Measurements from ENCODE around the gene PDHB.

Gene PDHB

GRCh38 chr3:58398669-58399333 is 34.8 kb downstream of the PDHB start:
- TF ChIP-seq, protein P1, sequence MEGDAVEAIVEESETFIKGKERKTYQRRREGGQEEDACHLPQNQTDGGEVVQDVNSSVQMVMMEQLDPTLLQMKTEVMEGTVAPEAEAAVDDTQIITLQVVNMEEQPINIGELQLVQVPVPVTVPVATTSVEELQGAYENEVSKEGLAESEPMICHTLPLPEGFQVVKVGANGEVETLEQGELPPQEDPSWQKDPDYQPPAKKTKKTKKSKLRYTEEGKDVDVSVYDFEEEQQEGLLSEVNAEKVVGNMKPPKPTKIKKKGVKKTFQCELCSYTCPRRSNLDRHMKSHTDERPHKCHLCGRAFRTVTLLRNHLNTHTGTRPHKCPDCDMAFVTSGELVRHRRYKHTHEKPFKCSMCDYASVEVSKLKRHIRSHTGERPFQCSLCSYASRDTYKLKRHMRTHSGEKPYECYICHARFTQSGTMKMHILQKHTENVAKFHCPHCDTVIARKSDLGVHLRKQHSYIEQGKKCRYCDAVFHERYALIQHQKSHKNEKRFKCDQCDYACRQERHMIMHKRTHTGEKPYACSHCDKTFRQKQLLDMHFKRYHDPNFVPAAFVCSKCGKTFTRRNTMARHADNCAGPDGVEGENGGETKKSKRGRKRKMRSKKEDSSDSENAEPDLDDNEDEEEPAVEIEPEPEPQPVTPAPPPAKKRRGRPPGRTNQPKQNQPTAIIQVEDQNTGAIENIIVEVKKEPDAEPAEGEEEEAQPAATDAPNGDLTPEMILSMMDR (IDR thresholded peaks at IDR 0.05): no peak
- H3K27ac ChIP-seq: no peak overlapping the region
- H3K36me3 ChIP-seq: peaks cover 98% of the 10 kb centered on the region
- H3K4me3 ChIP-seq (ENCODE audit: low read depth in 1 of 2, low read length in 1 of 2): no peak overlapping the region
- H3K4me1 ChIP-seq (ENCODE audit: control insufficient read depth in 1 of 2, insufficient read depth in 1 of 2, low read depth in 1 of 2, low read length in 1 of 2): no peaks in the 10 kb centered on the region
- H3K9me3 ChIP-seq: peaks cover 3% of the 10 kb centered on the region
- H3K27me3 ChIP-seq: no peaks in the 10 kb centered on the region

- Histone ChIP-seq H3K9me3 (peaks cover 3% of the 10 kb centered on the region), H3K36me3 (peaks cover 83% of the 10 kb centered on the region), H3K4me3 (ENCODE audit: low read depth in 1 of 2, low read length in 1 of 2) (no peak overlapping the region), H3K27me3 (no peaks in the 10 kb centered on the region), H3K4me1 (ENCODE audit: control insufficient read depth in 1 of 2, insufficient read depth in 1 of 2, low read depth in 1 of 2, low read length in 1 of 2) (peaks cover 0 to under 1% of the 10 kb centered on the region in 2 experiments), H3K27ac (peak overlapping the region; percentile 25)
- TF ChIP-seq, protein P1 (IDR thresholded peaks at IDR 0.05): no peak
Measured at GRCh38 chr3:58394339-58394738, 39.3 kb downstream of the PDHB start.

DNA sequence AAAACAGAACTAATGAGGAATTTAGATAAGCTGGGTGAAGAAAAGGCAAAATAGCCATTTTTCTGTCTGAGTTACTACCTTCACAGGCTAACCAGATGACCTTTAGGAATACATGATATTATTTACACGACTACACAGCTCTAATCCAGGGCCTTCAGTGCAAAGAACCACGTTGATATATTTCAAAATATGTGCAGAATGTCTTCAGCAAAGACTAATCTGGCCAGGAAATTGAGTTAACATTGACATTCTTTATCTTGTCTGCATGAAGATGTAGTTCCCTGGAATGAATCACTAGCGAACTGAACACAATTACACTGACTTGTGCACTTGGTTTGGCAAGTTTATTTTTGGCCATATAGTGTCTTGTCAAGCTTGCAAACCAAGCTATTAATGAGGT is 41.5 kb downstream of the PDHB start:
- no peaks in the 10 kb centered on the region for H3K27me3 ChIP-seq
- H3K4me1 ChIP-seq (ENCODE audit: control insufficient read depth in 1 of 2, insufficient read depth in 1 of 2, low read depth in 1 of 2, low read length in 1 of 2): peaks cover 8 to 11% of the 10 kb centered on the region in 2 experiments
- no peaks in the 10 kb centered on the region for H3K9me3 ChIP-seq
- TF ChIP-seq, protein P1 (IDR thresholded peaks at IDR 0.05): no peak
- no peak overlapping the region for H3K27ac ChIP-seq
- peaks cover 71% of the 10 kb centered on the region for H3K36me3 ChIP-seq
- H3K4me3 ChIP-seq (ENCODE audit: low read depth in 1 of 2, low read length in 1 of 2): no peak overlapping the region

DNA sequence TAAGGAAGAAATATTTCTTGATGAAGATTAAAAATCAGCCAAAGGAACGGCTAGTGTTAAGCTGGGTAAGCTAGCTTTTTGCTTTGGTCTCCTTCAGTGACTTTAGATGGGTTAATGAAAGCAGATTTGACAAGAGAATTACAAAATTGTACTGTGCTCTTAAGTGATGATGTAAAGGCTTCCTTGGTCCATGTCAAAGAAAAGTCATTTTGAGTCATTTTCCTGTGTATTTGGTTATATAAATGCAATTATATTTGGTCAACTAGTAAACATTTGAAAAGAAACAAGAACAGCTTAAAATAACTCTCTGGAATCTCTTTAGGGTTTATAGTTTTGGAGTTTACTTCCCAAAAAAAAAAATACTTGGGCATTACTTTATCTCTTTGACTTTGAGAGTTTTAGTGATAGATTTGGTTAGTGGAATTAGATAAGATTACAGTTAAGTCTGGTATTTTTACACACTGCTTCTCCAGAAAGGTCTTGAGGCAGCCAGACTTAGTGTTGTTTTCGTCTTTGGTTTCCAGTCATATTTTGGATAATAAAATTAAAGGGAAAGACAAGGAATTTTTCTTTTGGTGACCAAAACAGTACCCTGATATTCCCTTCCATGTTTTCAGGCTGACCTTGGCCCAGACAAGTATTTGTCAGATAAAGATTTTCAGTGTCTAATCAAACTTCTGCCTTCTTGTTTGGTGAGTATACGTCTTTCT is 42.3 kb downstream of the PDHB start:
- peaks cover 71% of the 10 kb centered on the region for H3K36me3 ChIP-seq
- TF ChIP-seq, protein P1 (IDR thresholded peaks at IDR 0.05): no peak
- H3K4me3 ChIP-seq (ENCODE audit: low read depth in 1 of 2, low read length in 1 of 2): no peak overlapping the region
- no peak overlapping the region for H3K27ac ChIP-seq
- no peaks in the 10 kb centered on the region for H3K9me3 ChIP-seq
- peaks cover 8 to 18% of the 10 kb centered on the region in 2 experiments for H3K4me1 ChIP-seq (ENCODE audit: control insufficient read depth in 1 of 2, insufficient read depth in 1 of 2, low read depth in 1 of 2, low read length in 1 of 2)
- no peaks in the 10 kb centered on the region for H3K27me3 ChIP-seq

DNA sequence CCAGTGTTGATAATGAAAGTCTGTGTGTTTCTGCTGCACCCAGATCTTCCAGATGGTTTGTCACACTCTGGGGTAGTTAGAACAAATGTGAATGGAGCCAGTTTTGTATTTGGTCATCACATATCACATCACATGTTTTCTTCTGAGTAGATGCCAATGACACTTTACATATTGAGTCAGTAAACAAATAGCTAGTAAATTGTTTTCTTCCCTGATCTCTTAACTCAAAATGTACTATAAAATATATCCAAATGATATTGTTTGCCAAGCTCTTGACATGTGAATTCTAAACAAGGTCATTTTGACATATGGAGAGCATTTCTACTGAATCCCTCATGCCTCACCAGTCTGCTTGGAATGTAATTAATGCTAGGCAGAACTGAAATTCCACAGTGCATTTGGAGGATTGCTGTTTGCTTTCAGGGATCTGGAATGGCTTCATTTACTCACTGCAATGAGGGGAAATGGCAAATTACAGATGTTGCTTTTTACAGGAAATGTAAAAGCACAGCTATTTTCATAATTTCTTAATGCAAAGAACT is 45.0 kb downstream of the PDHB start:
- Histone ChIP-seq H3K9me3 (no peaks in the 10 kb centered on the region), H3K4me3 (ENCODE audit: low read depth in 1 of 2, low read length in 1 of 2) (no peak overlapping the region), H3K4me1 (ENCODE audit: control insufficient read depth in 1 of 2, insufficient read depth in 1 of 2, low read depth in 1 of 2, low read length in 1 of 2) (peaks cover 8 to 19% of the 10 kb centered on the region in 2 experiments), H3K36me3 (peaks cover 68% of the 10 kb centered on the region), H3K27ac (peak overlapping the region; percentile 45), H3K27me3 (no peaks in the 10 kb centered on the region)
- TF ChIP-seq, protein P1 (IDR thresholded peaks at IDR 0.05): no peak

All from neutrophil (primary cell).